NCI-H1417 (cell line): Measurements from ENCODE around the gene EXO5.
"Not testable (repeated sequence)": the region's sequence is repeated elsewhere in the genome, so short reads cannot be mapped to it uniquely, and the experiment has no call there.

Experiments used
- DNase-seq, 3 experiments: peaks; one replicate each; lab custom pipeline; 2025; lab: John Stamatoyannopoulos, UW

The EXO5 gene, protein sequence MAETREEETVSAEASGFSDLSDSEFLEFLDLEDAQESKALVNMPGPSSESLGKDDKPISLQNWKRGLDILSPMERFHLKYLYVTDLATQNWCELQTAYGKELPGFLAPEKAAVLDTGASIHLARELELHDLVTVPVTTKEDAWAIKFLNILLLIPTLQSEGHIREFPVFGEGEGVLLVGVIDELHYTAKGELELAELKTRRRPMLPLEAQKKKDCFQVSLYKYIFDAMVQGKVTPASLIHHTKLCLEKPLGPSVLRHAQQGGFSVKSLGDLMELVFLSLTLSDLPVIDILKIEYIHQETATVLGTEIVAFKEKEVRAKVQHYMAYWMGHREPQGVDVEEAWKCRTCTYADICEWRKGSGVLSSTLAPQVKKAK

DNA sequence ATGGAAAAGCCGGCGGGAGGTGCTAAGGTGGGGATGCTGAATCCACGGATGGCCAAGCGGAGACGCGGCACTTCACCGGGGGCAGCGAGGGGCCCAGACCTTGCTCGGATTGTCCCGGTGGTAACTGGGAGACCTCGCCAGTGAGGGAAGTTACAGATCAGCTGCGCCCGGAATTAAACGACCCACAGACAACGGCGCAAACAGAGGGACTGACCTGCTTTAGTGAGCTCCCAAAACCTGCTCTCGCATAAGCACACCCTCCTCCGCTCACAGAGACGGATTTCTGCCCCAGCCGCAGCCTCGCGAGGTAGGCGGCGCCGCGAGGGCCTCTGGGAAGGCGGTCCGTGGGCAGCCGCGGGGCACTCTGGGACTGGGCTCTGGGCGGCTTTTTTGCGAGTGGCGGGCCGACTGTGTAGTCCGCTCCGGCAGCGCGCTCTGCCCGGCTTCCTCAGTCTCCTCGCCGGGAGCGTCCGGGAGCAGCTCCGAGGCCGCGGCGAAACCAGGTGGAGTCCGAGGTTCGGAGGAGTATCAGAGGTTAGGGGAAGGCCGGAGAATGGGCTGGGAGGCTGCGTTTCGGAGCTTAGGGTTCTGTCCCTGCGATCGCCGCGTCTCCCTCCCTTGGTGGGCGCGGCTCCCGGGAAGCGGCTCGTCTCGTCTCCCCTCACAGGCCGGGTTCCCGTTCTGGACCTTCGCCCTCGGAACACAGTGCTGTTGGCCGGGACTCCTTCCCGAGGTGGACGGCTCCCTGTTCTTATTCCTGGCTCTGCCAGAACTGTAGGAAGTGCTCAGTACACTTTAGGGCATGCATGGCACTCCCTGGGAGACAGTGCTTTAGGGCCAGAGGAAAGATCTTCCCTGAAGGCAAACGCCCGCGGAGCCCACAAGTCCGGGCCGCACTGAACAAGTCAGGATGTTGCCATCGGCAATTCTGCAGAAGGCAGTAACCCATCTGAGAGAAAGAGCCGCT, at the start of gene EXO5:
TSS of gene EXO5 (plus strand) at position 393 of the 967 bp plus-strand sequence. CDS start 5,778 bp downstream, outside the sequence.
- peak; percentile 71 to 84 (median 83) for DNase-seq

GRCh38 chr1:40462956-40463590, 45.5 kb upstream of the EXO5 start:
- peak in 1 of 3 experiments; percentile 27 for DNase-seq

GRCh38 chr1:40469327-40469726, 39.2 kb upstream of the EXO5 start:
- no peak for DNase-seq

DNA sequence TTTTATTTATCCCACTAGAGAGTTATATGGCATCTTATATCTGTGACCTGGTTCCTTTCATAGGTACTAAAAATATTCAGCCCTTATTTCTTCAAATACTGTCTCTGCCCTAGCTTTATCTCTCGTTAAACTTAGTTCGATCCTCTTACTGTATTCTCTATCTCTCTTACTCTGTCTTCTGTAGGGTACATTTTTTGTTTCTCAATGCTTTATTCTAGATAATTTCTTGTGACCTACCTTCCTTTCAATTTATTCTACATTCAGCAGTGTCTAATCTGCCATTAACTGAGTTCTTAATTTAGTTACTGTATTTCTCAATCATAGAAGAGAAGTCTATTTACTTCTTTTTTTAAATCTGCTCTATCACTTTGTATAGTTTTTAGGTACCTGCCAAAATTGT, 33.3 kb upstream of the EXO5 start:
- no peak for DNase-seq

DNA sequence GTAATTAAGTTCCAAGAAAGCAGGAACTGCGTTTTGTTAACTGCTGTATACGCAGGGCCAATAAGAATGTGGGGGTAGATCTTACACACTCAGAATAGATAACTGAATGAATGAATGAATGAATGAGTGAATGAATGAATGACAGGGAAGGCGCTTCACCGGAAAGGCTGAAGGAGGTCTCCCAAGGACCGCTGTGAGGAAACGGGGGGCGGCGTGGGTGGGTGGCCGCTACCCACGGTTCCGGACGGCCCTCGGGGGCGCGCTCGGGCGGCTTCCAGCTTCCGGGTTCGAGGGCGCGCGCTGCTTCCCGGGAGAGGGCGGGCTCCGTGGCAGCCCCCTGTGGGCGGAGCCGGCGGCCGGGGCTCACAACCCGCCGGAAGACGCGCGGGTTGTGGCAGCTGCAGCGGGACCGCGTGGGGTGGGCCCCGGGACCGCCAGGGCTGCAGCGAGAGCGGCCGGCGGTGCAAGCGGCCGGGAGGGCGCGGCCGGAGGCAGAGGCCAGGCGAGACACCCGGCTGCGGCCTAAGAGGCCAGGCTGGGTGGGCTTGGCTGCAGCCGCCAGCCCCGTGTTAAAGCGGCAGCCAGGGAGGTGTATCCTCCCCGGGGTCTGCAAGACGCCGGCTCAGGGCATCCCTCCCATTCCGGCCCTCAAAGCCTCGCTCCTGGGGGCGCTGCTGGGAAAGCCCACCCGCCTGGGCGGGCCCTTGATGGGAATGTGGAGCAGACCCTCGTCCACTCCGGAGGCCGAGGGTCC, 31.5 kb upstream of the EXO5 start, which contains the start of gene ZFP69:
TSS of gene ZFP69 (plus strand) at position 367 of the 754 bp plus-strand sequence. CDS start 2,072 bp downstream, outside the sequence.
- DNase-seq: peak; percentile 66 to 80 (median 79)

GRCh38 chr1:40477678-40478053, 30.9 kb upstream of the EXO5 start:
- DNase-seq: peak in 2 of 3 experiments; percentile 21 to 73

- no peak for DNase-seq
Measured at GRCh38 chr1:40478276-40478675, 30.3 kb upstream of the EXO5 start.

GRCh38 chr1:40479156-40479555, 29.4 kb upstream of the EXO5 start:
- DNase-seq: no peak

DNA sequence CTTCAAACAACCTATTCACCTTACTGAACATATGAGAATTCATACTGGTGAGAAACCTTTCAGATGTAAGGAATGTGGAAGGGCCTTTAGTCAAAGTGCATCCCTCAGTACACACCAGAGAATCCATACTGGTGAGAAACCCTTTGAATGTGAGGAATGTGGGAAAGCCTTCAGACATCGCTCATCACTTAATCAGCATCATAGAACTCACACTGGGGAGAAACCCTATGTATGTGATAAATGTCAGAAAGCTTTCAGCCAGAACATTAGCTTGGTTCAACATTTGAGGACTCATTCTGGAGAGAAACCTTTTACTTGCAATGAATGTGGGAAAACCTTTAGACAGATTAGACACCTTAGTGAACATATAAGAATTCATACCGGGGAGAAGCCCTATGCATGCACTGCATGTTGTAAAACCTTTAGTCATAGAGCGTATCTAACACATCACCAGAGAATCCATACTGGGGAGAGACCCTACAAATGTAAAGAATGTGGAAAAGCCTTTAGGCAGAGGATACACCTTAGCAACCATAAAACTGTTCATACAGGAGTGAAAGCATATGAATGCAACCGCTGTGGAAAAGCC, 13.2 kb upstream of the EXO5 start:
- no peak for DNase-seq

GRCh38 chr1:40502651-40503050, 5.9 kb upstream of the EXO5 start:
- not testable (repeated sequence) for DNase-seq

DNA sequence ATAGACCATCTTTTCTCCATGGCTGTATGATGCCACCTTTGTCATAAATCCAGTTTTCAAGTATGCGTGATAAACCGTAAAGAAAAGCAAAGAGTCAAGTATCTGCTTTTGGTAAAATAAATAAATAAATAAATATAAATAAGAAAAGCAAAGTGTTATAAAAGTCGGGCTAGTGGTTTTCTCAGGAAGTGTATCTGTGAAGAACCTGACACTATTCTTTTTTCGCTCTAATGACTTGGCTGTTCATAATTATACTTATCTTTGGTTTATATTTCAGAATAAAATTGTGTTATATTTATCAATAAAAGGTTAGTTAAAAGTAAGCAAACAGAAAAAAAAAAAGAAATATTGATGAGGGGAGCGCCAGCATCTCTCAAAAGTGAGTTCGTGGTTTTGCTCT, 594 bp upstream of the EXO5 start:
- no peak for DNase-seq

GRCh38 chr1:40519517-40519916, 10.9 kb downstream of the EXO5 start:
- DNase-seq: no peak

GRCh38 chr1:40530735-40531380, 22.3 kb downstream of the EXO5 start:
- DNase-seq: no peak

DNA sequence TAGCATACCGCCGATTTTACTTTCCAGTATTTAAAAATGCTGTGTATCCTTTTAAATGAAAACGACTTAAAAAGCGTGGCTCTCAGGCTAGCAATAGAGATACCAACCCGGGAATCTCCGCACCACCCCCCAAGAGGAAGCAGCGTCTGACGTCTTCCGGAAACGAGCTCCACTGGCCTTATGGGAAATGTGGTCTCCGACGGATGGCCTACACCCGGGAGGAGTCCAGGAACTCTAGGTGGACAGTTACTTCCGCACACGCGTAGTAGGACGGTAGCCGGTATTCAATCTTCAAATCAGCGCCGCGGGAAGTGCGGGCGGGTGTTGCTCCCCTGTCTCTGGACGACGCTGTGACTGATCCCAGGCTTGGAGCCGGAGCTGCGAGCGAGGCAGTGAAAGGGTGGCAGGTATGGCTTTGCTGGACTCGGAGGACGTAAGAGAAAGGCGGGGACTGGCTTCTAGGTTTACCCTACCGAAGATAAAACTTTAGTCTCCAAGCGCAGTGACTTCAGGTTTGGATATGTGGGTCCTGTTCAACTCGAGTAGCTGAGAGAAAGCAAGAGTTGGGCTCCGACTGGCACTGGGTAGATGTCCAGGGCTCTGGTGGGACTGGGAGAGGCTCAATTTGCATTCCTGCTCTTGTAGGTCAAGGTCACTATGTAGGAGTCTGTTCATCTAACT, 23.0 kb downstream of the EXO5 start, which contains the start of gene ZNF684:
TSS of gene ZNF684 (plus strand) at position 257 of the 681 bp plus-strand sequence. CDS start 1,530 bp downstream, outside the sequence.
- peak; percentile 78 to 94 (median 86) for DNase-seq

DNA sequence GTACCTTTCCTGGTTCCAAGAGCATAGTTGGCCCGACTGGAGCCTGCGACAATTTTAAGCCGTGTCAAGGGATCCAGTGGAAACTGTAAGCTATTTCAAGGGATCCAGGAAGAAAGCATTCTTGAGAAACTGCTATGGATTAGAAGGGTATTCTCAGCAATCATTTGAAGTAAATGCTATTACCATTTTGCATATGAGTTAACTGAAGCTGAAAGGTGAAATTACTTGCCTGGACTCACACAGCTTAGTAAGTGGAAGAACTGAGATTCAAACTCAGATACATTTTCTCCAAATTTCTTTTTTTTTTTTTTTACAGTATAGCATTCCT, 23.5 kb downstream of the EXO5 start:
- DNase-seq: no peak

DNA sequence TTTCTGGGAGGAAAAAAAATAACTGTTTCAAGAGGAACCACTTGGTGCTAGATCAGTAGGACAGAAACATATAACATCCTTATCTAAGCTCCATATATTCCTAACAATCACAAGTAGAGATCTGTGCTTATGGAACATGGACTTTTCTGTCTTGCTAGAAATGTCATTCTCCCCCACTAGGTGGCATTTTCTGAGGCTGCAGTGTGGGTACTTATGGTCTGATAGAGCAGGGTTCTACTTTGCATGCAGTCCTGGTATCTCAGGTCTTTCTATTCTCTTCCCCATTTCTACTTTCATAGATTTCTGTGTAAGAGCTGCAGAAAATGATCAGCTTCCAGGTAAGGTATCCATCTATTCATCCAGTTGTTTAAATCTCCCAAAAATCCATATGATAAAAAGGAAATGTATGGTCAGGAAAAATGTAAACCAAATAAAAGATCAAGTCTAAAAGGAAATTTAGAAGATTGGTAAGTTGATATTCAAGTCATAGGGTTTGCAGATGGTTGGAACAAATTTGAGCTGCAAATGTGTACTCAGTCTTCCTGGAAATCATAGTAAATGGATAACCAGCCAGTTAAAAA, 24.4 kb downstream of the EXO5 start:
- DNase-seq: peak; percentile 12 to 62 (median 31)

GRCh38 chr1:40534589-40534988, 26.0 kb downstream of the EXO5 start:
- no peak for DNase-seq

DNA sequence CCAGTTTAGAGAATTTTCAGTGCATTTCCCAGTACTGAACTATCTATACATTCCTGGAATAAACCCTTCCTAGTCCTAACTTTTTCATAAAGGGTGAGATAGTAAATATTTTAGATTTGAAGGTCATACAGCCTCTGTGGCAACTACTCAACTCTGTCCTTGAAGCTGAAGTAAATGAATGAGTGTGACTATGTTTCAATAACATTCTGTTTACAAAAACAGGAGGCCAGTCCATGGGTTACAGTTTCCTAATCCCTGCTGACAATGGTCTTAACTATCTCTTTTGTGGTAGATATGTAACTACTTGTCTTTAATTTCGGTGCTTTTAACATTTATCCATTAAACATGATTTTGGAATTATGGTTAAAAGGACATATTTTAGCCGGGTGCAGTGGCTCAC, 27.2 kb downstream of the EXO5 start:
- no peak for DNase-seq

DNA sequence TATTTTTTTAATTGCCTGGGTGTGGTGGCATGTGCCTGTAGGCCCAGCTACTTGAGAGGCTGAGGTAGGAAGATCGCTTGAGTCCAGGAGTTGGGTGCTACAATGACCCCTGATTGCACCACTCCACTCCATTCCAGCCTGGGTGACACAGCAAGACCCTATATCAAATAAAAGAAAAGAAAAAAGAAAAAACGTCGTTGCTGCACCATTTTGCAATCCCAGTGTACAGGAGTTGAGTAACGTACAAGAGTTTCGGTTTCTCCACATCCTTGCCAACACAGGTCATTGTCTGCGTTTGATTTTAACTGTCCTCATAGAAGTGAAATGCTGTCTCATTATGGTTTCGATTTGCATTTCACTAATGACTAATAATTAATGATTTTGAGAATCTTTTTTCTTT, 30.8 kb downstream of the EXO5 start:
- DNase-seq: no peak

GRCh38 chr1:40546957-40547356, 38.4 kb downstream of the EXO5 start:
- DNase-seq: no peak
